Hematopoietic multipotent progenitor cell (in vitro differentiated cells): ENCODE measurements around the gene PRDM13. TPM values are rescaled to one million over a fixed set of nuclear protein-coding genes. Genes with fewer than 3 reads are reported as not detected.
"Not testable (repeated sequence)": the region's sequence is repeated elsewhere in the genome, so short reads cannot be mapped to it uniquely, and the experiment has no call there.

Experiments
- DNase-seq, 3 donors: peaks; one replicate each; pipeline ENCODE4 v3.0.0-alpha.2; 2011 to 2015; ENCODE audit warnings: low read depth in 2 of 3, low spot score in 2 of 3
- small RNA-seq: library from RNA; depleted of rRNA; stranded (forward); fragments of <200 nt; gene quantifications from one replicate; pipeline ENCODE3, GENCODE V24; 2012
- total RNA-seq: library from RNA; depleted of rRNA; stranded (reverse); fragments of >200 nt; gene quantifications from one replicate; pipeline ENCODE4 v1.2.3, GENCODE V29; 2012

The PRDM13 gene
- total RNA-seq, 1 donor: not detected

GRCh38 chr6:99622044-99622443 lies 15.4 kb downstream of the PRDM13 start:
- DNase-seq: not testable (repeated sequence)

- no peak for DNase-seq
These were observed 22.7 kb downstream of the PRDM13 start for GRCh38 chr6:99629293-99629692.

- DNase-seq: no peak
These were observed 31.0 kb downstream of the PRDM13 start for GRCh38 chr6:99637629-99638028.

GRCh38 chr6:99638358-99638757 lies 31.7 kb downstream of the PRDM13 start:
- not testable (repeated sequence) for DNase-seq

GRCh38 chr6:99641270-99641669 lies 34.6 kb downstream of the PRDM13 start:
- DNase-seq: no peak

GRCh38 chr6:99645986-99646385 lies 39.4 kb downstream of the PRDM13 start:
- DNase-seq: no peak

GRCh38 chr6:99650091-99650571 lies 43.5 kb downstream of the PRDM13 start:
- DNase-seq: not testable (repeated sequence)

GRCh38 chr6:99660206-99660605 lies 53.6 kb downstream of the PRDM13 start:
- DNase-seq: no peak

GRCh38 chr6:99661870-99662269 lies 55.2 kb downstream of the PRDM13 start:
- DNase-seq: no peak

- no peak for DNase-seq
These were observed 56.0 kb downstream of the PRDM13 start for GRCh38 chr6:99662616-99663015.

Small RNAs within 50 kb of the gene (small RNA-seq; reads per million reads assigned to genes)
- not detected for gene RF00019

Other genes starting within 250 kb of the PRDM13 start
- gene COQ3, start 212.6 kb upstream of the PRDM13 start, total RNA-seq: 1.3 TPM
- 103 TPM for gene PNISR, start 181.5 kb upstream of the PRDM13 start, total RNA-seq
- 3.8 TPM for gene USP45, start 91.4 kb upstream of the PRDM13 start, total RNA-seq
- gene CCNC, start 38.2 kb upstream of the PRDM13 start, total RNA-seq: 30.4 TPM